ENCODE measurements around the gene PDLIM1. TPM values are rescaled to one million over a fixed set of nuclear protein-coding genes. Genes with fewer than 3 reads are reported as not detected.

Gene PDLIM1
- total RNA-seq, 2 experiments from 2014 or later = 22.8 TPM

GRCh38 chr10:95289921-95290421 lies 832 bp downstream of the PDLIM1 start:
- Mint-ChIP-seq H3K27me3 (peaks cover 54% of the 10 kb centered on the region), H3K27ac (no peak overlapping the region), H3K4me3 (peak overlapping the region; percentile 74), H3K9me3 (no peaks in the 10 kb centered on the region), H3K4me1 (peaks cover 32% of the 10 kb centered on the region), H3K36me3 (ENCODE audit: low read depth) (no peaks in the 10 kb centered on the region)
- CTCF ChIA-PET = interaction anchor here (0.7 to 1.6 kb wide), 2 partner anchors 50 to 74 kb away, joined by 3 read pairs; no protein-coding TSS in a partner anchor
- DNase-seq = no peak
- POLR2A ChIA-PET = no interaction called here

GRCh38 chr10:95289003-95289920 lies 1.5 kb downstream of the PDLIM1 start:
- H3K9me3 Mint-ChIP-seq = no peaks in the 10 kb centered on the region
- peak overlapping the region; percentile 74 for H3K4me3 Mint-ChIP-seq
- no peaks in the 10 kb centered on the region for H3K36me3 Mint-ChIP-seq (ENCODE audit: low read depth)
- peaks cover 31% of the 10 kb centered on the region for H3K4me1 Mint-ChIP-seq
- peaks cover 55% of the 10 kb centered on the region for H3K27me3 Mint-ChIP-seq
- ChIA-PET CTCF (interaction anchor here (0.7 to 1.6 kb wide), 2 partner anchors 43 to 74 kb away, joined by 3 to 7 read pairs; no protein-coding TSS in a partner anchor), POLR2A (no interaction called here)
- no peak for DNase-seq
- no peak overlapping the region for H3K27ac Mint-ChIP-seq

DNA sequence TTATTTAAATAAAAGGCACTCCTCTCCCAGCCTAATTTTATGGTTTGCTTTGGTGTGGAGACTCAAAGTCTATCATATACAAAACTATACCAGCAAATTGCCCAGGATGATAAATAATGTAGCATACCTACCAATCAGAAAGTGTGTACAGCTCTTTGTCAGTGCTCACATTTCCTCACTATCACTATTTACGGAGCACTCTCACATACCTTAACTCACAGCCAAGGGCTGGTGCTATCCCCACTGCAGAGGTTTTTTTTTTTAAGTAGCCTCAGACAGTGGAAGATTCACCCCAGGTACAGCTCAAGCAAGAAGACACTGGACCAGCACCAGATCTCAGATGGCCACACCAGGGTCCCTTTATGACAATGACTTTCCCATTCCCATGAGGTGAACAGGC lies 2.5 kb downstream of the PDLIM1 start:
- DNase-seq = no peak
- Mint-ChIP-seq H3K9me3 (no peaks in the 10 kb centered on the region), H3K27ac (no peak overlapping the region), H3K4me1 (peaks cover 28% of the 10 kb centered on the region), H3K4me3 (no peak overlapping the region), H3K36me3 (ENCODE audit: low read depth) (no peaks in the 10 kb centered on the region), H3K27me3 (peaks cover 56% of the 10 kb centered on the region)
- ChIA-PET CTCF (interaction anchor here (1.6 kb wide), 1 partner anchor 42 kb away, joined by 7 read pairs; no protein-coding TSS in a partner anchor), POLR2A (no interaction called here)

DNA sequence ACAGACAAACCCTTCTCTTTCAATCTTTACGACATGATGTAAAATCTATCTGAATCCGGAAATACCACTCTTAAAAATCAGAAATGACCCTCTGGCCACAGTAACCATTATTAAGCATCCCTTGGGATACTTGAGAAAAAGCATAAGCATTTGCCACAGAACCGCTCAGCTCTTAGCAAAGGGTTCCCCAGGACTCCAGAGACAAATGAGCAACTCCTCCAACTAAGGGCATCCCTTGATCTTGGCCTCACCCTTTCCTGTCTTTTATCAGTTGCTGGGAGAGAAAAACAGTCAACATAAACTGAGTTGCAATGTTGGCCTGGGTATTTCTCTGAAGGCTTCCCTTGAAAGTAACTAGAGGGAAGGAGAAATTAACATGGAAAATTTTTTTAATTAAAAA lies 3.5 kb downstream of the PDLIM1 start:
- ChIA-PET CTCF (interaction anchor here (1.6 kb wide), 1 partner anchor 41 kb away, joined by 7 read pairs; no protein-coding TSS in a partner anchor), POLR2A (no interaction called here)
- H3K27ac Mint-ChIP-seq = no peak overlapping the region
- H3K4me1 Mint-ChIP-seq = peaks cover 28% of the 10 kb centered on the region
- H3K36me3 Mint-ChIP-seq (ENCODE audit: low read depth) = no peaks in the 10 kb centered on the region
- no peak for DNase-seq
- no peaks in the 10 kb centered on the region for H3K9me3 Mint-ChIP-seq
- peaks cover 51% of the 10 kb centered on the region for H3K27me3 Mint-ChIP-seq
- no peak overlapping the region for H3K4me3 Mint-ChIP-seq

- Mint-ChIP-seq H3K27ac (no peak overlapping the region), H3K27me3 (peaks cover 48% of the 10 kb centered on the region), H3K36me3 (ENCODE audit: low read depth) (no peaks in the 10 kb centered on the region), H3K4me3 (no peak overlapping the region), H3K4me1 (peaks cover 26% of the 10 kb centered on the region), H3K9me3 (no peaks in the 10 kb centered on the region)
- POLR2A ChIA-PET = no interaction called here
- no peak for DNase-seq
- CTCF ChIA-PET = interaction anchor here (1.6 kb wide), 1 partner anchor 144 kb away, joined by 4 read pairs; no protein-coding TSS in a partner anchor
Observed at GRCh38 chr10:95286707-95287106, 4.1 kb downstream of the PDLIM1 start.

- Mint-ChIP-seq H3K4me1 (peaks cover 20% of the 10 kb centered on the region), H3K4me3 (no peak overlapping the region), H3K27me3 (peaks cover 43% of the 10 kb centered on the region), H3K27ac (no peak overlapping the region), H3K36me3 (ENCODE audit: low read depth) (no peaks in the 10 kb centered on the region), H3K9me3 (no peaks in the 10 kb centered on the region)
- DNase-seq = no peak
- ChIA-PET POLR2A (no interaction called here), CTCF (interaction anchor here (0.5 to 1.6 kb wide), 2 partner anchors 8 to 145 kb away, joined by 4 read pairs; no protein-coding TSS in a partner anchor)
Observed at GRCh38 chr10:95285556-95285955, 5.2 kb downstream of the PDLIM1 start.

DNA sequence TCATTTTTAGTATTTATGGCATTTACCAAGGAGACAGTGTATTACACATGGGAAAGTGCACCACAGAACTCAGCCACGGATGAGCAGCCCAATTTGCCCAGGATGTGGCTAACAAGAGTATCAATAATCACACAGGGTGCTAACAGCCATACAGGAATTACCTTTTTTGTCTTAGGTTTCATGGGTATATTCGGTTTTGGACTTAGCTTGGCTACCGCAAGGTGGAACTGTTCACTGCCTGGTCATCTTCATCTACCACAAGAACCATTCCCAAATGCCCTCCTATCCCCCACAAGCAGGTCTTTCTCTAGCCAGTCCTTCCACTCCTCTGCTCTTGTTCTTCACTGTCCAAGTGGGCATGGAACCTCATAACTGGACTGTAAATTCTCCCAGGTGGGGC lies 6.0 kb downstream of the PDLIM1 start:
- Mint-ChIP-seq H3K9me3 (no peaks in the 10 kb centered on the region), H3K27ac (no peak overlapping the region), H3K36me3 (ENCODE audit: low read depth) (no peaks in the 10 kb centered on the region), H3K4me1 (peaks cover 15% of the 10 kb centered on the region), H3K4me3 (no peak overlapping the region), H3K27me3 (peaks cover 38% of the 10 kb centered on the region)
- ChIA-PET CTCF (no interaction called here), POLR2A (no interaction called here)
- no peak for DNase-seq

- Mint-ChIP-seq H3K27ac (no peak overlapping the region), H3K4me1 (peaks cover 6% of the 10 kb centered on the region), H3K9me3 (no peaks in the 10 kb centered on the region), H3K27me3 (peaks cover 19% of the 10 kb centered on the region), H3K36me3 (ENCODE audit: low read depth) (no peaks in the 10 kb centered on the region), H3K4me3 (no peak overlapping the region)
- ChIA-PET POLR2A (no interaction called here), CTCF (no interaction called here)
- DNase-seq = no peak
Observed at GRCh38 chr10:95282107-95282506, 8.7 kb downstream of the PDLIM1 start.

DNA sequence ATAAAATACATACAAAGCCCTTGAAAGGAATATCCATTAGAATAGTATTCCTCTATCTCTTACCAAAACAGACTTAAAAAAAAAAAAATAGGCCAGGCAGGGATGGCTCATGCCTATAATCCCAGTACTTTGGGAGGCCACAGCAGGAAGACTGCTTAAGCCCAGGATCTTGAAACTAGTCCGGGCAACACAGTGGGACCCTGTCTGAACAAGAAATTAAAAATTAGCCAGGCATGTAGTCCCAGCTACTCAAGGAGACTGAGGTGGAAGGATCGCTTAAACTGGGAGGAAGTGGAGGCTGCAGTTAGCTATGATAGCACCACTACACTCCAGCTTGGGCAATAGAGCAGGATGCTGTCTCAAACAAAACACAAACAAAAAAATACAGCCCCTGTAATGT lies 9.6 kb downstream of the PDLIM1 start:
- Mint-ChIP-seq H3K27me3 (peaks cover 12% of the 10 kb centered on the region), H3K9me3 (no peaks in the 10 kb centered on the region), H3K36me3 (ENCODE audit: low read depth) (no peaks in the 10 kb centered on the region), H3K4me1 (peaks cover 6% of the 10 kb centered on the region), H3K4me3 (no peak overlapping the region), H3K27ac (no peak overlapping the region)
- ChIA-PET POLR2A (no interaction called here), CTCF (interaction anchor here (1.0 kb wide), 1 partner anchor 35 kb away, joined by 4 read pairs; no protein-coding TSS in a partner anchor)
- DNase-seq = no peak

DNA sequence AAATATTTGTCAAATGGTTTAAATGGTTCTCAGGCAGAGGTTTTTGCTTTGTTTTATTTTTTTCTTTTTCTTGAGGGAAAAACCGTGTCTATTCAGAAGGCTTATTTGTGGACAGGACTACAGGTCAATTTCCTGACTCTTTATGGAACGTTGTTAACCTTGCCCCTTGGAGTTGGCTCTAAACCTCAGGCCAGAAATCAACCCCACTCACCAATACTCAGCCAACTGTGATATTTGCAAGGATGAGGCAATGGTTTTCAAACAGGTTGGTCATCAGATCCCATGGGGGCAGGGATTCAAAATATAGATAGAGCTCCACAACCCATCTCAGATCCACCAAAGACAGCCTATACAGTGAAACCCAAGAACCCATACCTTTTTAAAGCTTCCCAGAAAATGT lies 10.2 kb downstream of the PDLIM1 start:
- Mint-ChIP-seq H3K4me3 (no peak overlapping the region), H3K36me3 (ENCODE audit: low read depth) (no peaks in the 10 kb centered on the region), H3K27me3 (peaks cover 10% of the 10 kb centered on the region), H3K9me3 (no peaks in the 10 kb centered on the region), H3K27ac (no peak overlapping the region), H3K4me1 (peaks cover 6% of the 10 kb centered on the region)
- ChIA-PET POLR2A (no interaction called here), CTCF (interaction anchor here (1.0 kb wide), 1 partner anchor 34 kb away, joined by 4 read pairs; no protein-coding TSS in a partner anchor)
- DNase-seq = no peak

DNA sequence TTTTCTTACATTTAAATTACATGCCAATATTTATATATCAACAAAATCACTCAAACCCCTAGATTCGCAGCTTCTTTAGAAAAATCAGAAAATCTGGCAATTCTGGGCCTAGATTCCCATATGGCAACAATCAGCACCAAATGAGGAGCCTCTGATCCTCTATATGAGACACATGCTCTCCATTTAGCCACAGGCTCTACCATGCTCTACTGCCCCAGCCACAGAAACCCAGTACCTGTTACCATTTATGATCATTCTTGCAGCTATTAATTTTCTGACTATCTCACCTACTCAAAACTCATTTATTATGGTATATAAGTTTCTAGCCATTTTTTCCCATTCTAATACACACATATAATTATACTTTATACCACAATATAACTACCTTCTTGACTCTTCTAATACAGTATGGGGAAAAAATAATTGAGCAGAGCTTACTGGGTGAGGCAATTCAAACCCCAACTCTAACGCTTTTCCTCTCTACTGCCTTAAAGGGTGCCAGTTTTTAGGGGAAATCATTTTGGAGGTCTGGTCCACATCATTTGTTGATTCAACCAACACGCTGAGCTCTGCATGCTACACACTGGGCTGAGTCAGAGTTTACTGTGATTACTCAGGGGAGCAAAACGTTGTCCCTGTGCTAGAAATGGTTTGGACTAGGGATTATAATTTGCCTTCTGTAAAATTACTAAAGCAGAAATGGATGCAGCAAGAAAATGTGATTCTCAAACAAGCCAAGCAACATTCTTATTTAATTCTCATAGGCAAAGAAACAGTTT lies 11.6 kb downstream of the PDLIM1 start:
- DNase-seq = no peak
- H3K9me3 Mint-ChIP-seq = no peaks in the 10 kb centered on the region
- no peaks in the 10 kb centered on the region for H3K36me3 Mint-ChIP-seq (ENCODE audit: low read depth)
- POLR2A ChIA-PET = no interaction called here
- H3K27me3 Mint-ChIP-seq = peaks cover 4% of the 10 kb centered on the region
- H3K4me3 Mint-ChIP-seq = no peak overlapping the region
- no peaks in the 10 kb centered on the region for H3K4me1 Mint-ChIP-seq
- no peak overlapping the region for H3K27ac Mint-ChIP-seq
- CTCF ChIA-PET = interaction anchor here (1.0 to 2.2 kb wide), 2 partner anchors 36 to 84 kb away, joined by 3 to 7 read pairs; no protein-coding TSS in a partner anchor

DNA sequence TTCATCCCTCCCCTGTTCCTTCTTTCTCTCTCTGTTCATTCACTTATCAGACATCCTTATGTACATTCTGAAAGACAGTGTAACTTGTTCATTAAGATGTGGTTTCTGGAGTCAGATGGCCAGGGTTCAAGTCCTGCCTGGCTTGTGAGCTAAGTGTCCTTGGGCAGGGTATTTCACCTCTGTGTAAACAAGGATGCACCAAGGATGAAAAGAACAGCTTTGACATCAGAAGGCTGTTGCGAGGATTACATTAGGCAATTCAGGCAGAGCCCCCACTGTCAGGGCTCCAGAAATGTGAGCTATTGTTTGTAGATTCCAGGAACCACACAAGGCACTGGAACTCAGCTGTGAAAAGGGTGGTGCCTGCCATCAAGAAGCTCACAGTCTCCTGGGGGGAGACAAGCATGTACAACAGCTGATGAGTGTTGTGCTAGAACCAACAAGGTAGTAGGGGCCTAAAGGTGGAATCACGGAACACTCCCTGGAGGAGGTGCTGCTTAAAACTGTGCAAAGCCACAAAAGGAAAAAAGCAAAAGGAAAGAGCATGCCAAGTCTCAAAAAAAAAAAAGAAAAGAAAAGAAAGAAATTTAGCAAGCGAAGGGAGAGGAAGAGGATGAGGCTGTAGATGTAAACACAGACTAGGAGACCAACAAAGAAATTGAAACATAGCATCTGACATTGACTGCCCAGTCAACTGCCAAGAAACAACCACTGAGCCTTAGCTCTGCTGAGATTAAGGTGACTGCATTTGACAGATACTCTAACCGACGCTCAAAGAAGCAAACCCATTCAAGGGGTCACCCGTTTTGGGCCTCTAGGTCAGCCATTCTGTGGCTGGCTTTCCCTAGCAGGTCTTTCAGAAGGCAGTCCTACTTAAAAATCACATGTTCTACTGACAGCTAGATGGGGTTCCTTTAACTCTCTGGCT lies 12.5 kb downstream of the PDLIM1 start:
- DNase-seq = no peak
- CTCF ChIA-PET = interaction anchor here (0.7 to 2.2 kb wide), 3 partner anchors 35 to 147 kb away, joined by 3 to 7 read pairs (median 3); no protein-coding TSS in a partner anchor
- POLR2A ChIA-PET = no interaction called here
- no peak overlapping the region for H3K4me3 Mint-ChIP-seq
- H3K27ac Mint-ChIP-seq = no peak overlapping the region
- H3K9me3 Mint-ChIP-seq = no peaks in the 10 kb centered on the region
- no peaks in the 10 kb centered on the region for H3K4me1 Mint-ChIP-seq
- H3K36me3 Mint-ChIP-seq (ENCODE audit: low read depth) = no peaks in the 10 kb centered on the region
- H3K27me3 Mint-ChIP-seq = no peaks in the 10 kb centered on the region
